Mesendoderm (in vitro differentiated cells): ENCODE data around the gene GSG1L.

Experiments
- DNase-seq: peaks from one replicate; pipeline ENCODE4 v3.0.0; 2013
- H2AK5ac ChIP-seq: 2 replicates; pipeline ENCODE4 v1.6.1; 2013; ENCODE audit warnings: low read length, inconsistent platforms
- H2BK120ac ChIP-seq: 2 replicates; pipeline ENCODE4 v1.6.1; 2013; ENCODE audit warnings: low read depth, mild to moderate bottlenecking, low read length, moderate library complexity, mixed read lengths
- H2BK15ac ChIP-seq: replicated peaks from 2 replicates; pipeline ENCODE4 v1.6.1; 2013; ENCODE audit warnings: low read depth, mild to moderate bottlenecking, moderate library complexity
- H2BK5ac ChIP-seq: 2 replicates; pipeline ENCODE4 v1.6.1; 2013; ENCODE audit warnings: low read length, inconsistent platforms
- H3K18ac ChIP-seq: 2 replicates; pipeline ENCODE4 v1.6.1; 2013; ENCODE audit warnings: mild to moderate bottlenecking, low read length, mixed read lengths
- H3K23ac ChIP-seq: one replicate; pipeline ENCODE4 v1.6.1; 2013; ENCODE audit warnings: low read length
- H3K27ac ChIP-seq: 2 replicates; pipeline ENCODE4 v1.5.1; 2013; ENCODE audit warnings: low read depth, mild to moderate bottlenecking, inconsistent platforms, low read length, moderate library complexity
- H3K27me3 ChIP-seq: 2 replicates; pipeline ENCODE4 v1.6.1; 2013; ENCODE audit warnings: low read length, control low read depth, mild to moderate bottlenecking, inconsistent platforms; ENCODE audit not compliant: insufficient read depth, poor library complexity
- H3K36me3 ChIP-seq: 2 replicates; pipeline ENCODE4 v1.6.1; 2013; ENCODE audit warnings: low read length, inconsistent platforms; ENCODE audit not compliant: control insufficient read depth, insufficient read depth
- H3K4ac ChIP-seq: one replicate; pipeline ENCODE4 v1.6.1; 2013; ENCODE audit warnings: low read depth, mild to moderate bottlenecking, low read length, moderate library complexity
- H3K4me1 ChIP-seq: 2 replicates; pipeline ENCODE4 v1.6.1; 2013; ENCODE audit warnings: low read depth, low read length, inconsistent platforms; ENCODE audit not compliant: control insufficient read depth
- H3K4me2 ChIP-seq: 2 replicates; pipeline ENCODE4 v1.6.1; 2013; ENCODE audit warnings: low read length
- H3K4me3 ChIP-seq: 2 replicates; pipeline ENCODE4 v1.5.1; 2013; ENCODE audit warnings: mild to moderate bottlenecking, low read length
- H3K56ac ChIP-seq: one replicate; pipeline ENCODE4 v1.6.1; 2013; ENCODE audit warnings: low read length
- H3K79me1 ChIP-seq: 2 replicates; pipeline ENCODE4 v1.6.1; 2013; ENCODE audit warnings: low read length, inconsistent platforms
- H3K79me2 ChIP-seq: 2 replicates; pipeline ENCODE4 v1.6.1; 2013; ENCODE audit warnings: mild to moderate bottlenecking, low read length; ENCODE audit not compliant: control insufficient read depth, insufficient read depth
- H3K9ac ChIP-seq: 2 replicates; pipeline ENCODE4 v1.6.1; 2013; ENCODE audit warnings: low read length, inconsistent platforms
- H4K5ac ChIP-seq: one replicate; pipeline ENCODE4 v1.6.1; 2013; ENCODE audit warnings: low read length
- H4K8ac ChIP-seq: one replicate; pipeline ENCODE4 v1.6.1; 2013; ENCODE audit warnings: low read depth, mild to moderate bottlenecking, control low read depth, low read length, moderate library complexity
- WGBS: extraction: QIAGEN DNeasy Blood & Tissue Kit; methylation state at CpG from one replicate; pipeline ENCODE4 v1.1.7; 2013; ENCODE audit warnings: low lambda C conversion rate, missing lambda C conversion rate; ENCODE audit not compliant: insufficient coverage; ENCODE audit errors: extremely low coverage; 5-methylcytosine and 5-hydroxymethylcytosine counted together

Gene GSG1L

GRCh38 chr16:27779641-27780164, 283.8 kb downstream of the GSG1L start:
- H3K27ac ChIP-seq = no peak overlapping the region
- DNase-seq = peak; percentile 74
- H3K4me1 ChIP-seq = no peaks in the 10 kb centered on the region
- H3K36me3 ChIP-seq = no peaks in the 10 kb centered on the region
- no peak overlapping the region for H2BK5ac ChIP-seq
- H3K9ac ChIP-seq = no peak overlapping the region
- H3K23ac ChIP-seq = no peak overlapping the region
- no peak overlapping the region for H3K56ac ChIP-seq
- no peak overlapping the region for H3K4ac ChIP-seq
- no peaks in the 10 kb centered on the region for H3K79me2 ChIP-seq
- H3K27me3 ChIP-seq = no peaks in the 10 kb centered on the region
- H4K8ac ChIP-seq = no peak overlapping the region
- H2AK5ac ChIP-seq = no peak overlapping the region
- no peak overlapping the region for H2BK120ac ChIP-seq
- no peak overlapping the region for H3K18ac ChIP-seq
- H3K4me3 ChIP-seq = no peak overlapping the region
- no peak overlapping the region for H3K4me2 ChIP-seq
- no peak overlapping the region for H4K5ac ChIP-seq
- WGBS = no CpG with 5 or more reads among the region's 23 CpGs
- no peak overlapping the region for H2BK15ac ChIP-seq
- H3K79me1 ChIP-seq = no peaks in the 10 kb centered on the region

GRCh38 chr16:27778926-27779570, 284.5 kb downstream of the GSG1L start:
- no peaks in the 10 kb centered on the region for H3K27me3 ChIP-seq
- DNase-seq = no peak
- no peak overlapping the region for H2BK5ac ChIP-seq
- no peaks in the 10 kb centered on the region for H3K36me3 ChIP-seq
- no peak overlapping the region for H3K4me3 ChIP-seq
- no peak overlapping the region for H2BK15ac ChIP-seq
- H3K23ac ChIP-seq = no peak overlapping the region
- no peak overlapping the region for H3K4me2 ChIP-seq
- H4K5ac ChIP-seq = no peak overlapping the region
- no peaks in the 10 kb centered on the region for H3K79me2 ChIP-seq
- no peak overlapping the region for H3K27ac ChIP-seq
- H2AK5ac ChIP-seq = no peak overlapping the region
- H3K4me1 ChIP-seq = no peaks in the 10 kb centered on the region
- no CpG with 5 or more reads among the region's 10 CpGs for WGBS
- no peak overlapping the region for H4K8ac ChIP-seq
- no peak overlapping the region for H3K18ac ChIP-seq
- no peak overlapping the region for H3K56ac ChIP-seq
- no peak overlapping the region for H3K9ac ChIP-seq
- H3K79me1 ChIP-seq = no peaks in the 10 kb centered on the region
- H3K4ac ChIP-seq = no peak overlapping the region
- no peak overlapping the region for H2BK120ac ChIP-seq

- Histone ChIP-seq H3K56ac (no peak overlapping the region), H3K4me2 (no peak overlapping the region), H2BK120ac (no peak overlapping the region), H2BK15ac (no peak overlapping the region), H3K79me1 (no peaks in the 10 kb centered on the region), H2BK5ac (no peak overlapping the region), H3K27me3 (no peaks in the 10 kb centered on the region), H3K9ac (no peak overlapping the region), H3K27ac (no peak overlapping the region), H3K4me1 (no peaks in the 10 kb centered on the region), H3K18ac (no peak overlapping the region), H3K4me3 (no peak overlapping the region), H3K4ac (no peak overlapping the region), H4K5ac (no peak overlapping the region), H2AK5ac (no peak overlapping the region), H3K36me3 (no peaks in the 10 kb centered on the region), H3K79me2 (no peaks in the 10 kb centered on the region), H4K8ac (no peak overlapping the region), H3K23ac (no peak overlapping the region)
- DNase-seq = no peak
- no CpG with 5 or more reads among the region's 20 CpGs for WGBS
Observed at GRCh38 chr16:27778171-27778925, 285.2 kb downstream of the GSG1L start.

- no peaks in the 10 kb centered on the region for H3K79me2 ChIP-seq
- no peak overlapping the region for H3K56ac ChIP-seq
- H2BK15ac ChIP-seq = no peak overlapping the region
- H3K9ac ChIP-seq = no peak overlapping the region
- no peak overlapping the region for H4K8ac ChIP-seq
- H3K36me3 ChIP-seq = no peaks in the 10 kb centered on the region
- H2AK5ac ChIP-seq = no peak overlapping the region
- H3K4me3 ChIP-seq = no peak overlapping the region
- H3K4me1 ChIP-seq = no peaks in the 10 kb centered on the region
- H2BK5ac ChIP-seq = no peak overlapping the region
- H2BK120ac ChIP-seq = no peak overlapping the region
- no peak overlapping the region for H4K5ac ChIP-seq
- no peak overlapping the region for H3K23ac ChIP-seq
- no CpG with 5 or more reads among the region's 13 CpGs for WGBS
- H3K27me3 ChIP-seq = no peaks in the 10 kb centered on the region
- H3K4me2 ChIP-seq = no peak overlapping the region
- H3K18ac ChIP-seq = no peak overlapping the region
- no peak overlapping the region for H3K27ac ChIP-seq
- no peak for DNase-seq
- H3K79me1 ChIP-seq = no peaks in the 10 kb centered on the region
- H3K4ac ChIP-seq = no peak overlapping the region
Observed at GRCh38 chr16:27777527-27777926, 286.0 kb downstream of the GSG1L start.

GRCh38 chr16:27776556-27777225, 286.8 kb downstream of the GSG1L start:
- H4K8ac ChIP-seq = no peak overlapping the region
- no peak overlapping the region for H3K23ac ChIP-seq
- H3K4ac ChIP-seq = no peak overlapping the region
- H3K27ac ChIP-seq = no peak overlapping the region
- no peak overlapping the region for H2AK5ac ChIP-seq
- no peak overlapping the region for H3K18ac ChIP-seq
- H3K4me2 ChIP-seq = no peak overlapping the region
- no peaks in the 10 kb centered on the region for H3K27me3 ChIP-seq
- no peaks in the 10 kb centered on the region for H3K4me1 ChIP-seq
- H2BK120ac ChIP-seq = no peak overlapping the region
- DNase-seq = no peak
- H2BK15ac ChIP-seq = no peak overlapping the region
- no peaks in the 10 kb centered on the region for H3K79me2 ChIP-seq
- H3K9ac ChIP-seq = no peak overlapping the region
- no peak overlapping the region for H3K4me3 ChIP-seq
- no peaks in the 10 kb centered on the region for H3K79me1 ChIP-seq
- H3K56ac ChIP-seq = no peak overlapping the region
- WGBS = no CpG with 5 or more reads among the region's 26 CpGs
- H2BK5ac ChIP-seq = no peak overlapping the region
- H3K36me3 ChIP-seq = no peaks in the 10 kb centered on the region
- no peak overlapping the region for H4K5ac ChIP-seq
